NCI-H82 treated with DMSO at 0.1 percent for 48 hours (cell line): Measurements from ENCODE around the gene ADRA2A.

Experiments used
- DNase-seq: peaks from one replicate; lab custom pipeline; 2025; ENCODE audit not compliant: unreplicated experiment; lab: John Stamatoyannopoulos, UW

Gene ADRA2A

GRCh38 chr10:111083222-111084095 lies 6.6 kb downstream of the ADRA2A start:
- DNase-seq = no peak

- no peak for DNase-seq
These were observed 7.8 kb downstream of the ADRA2A start for GRCh38 chr10:111084366-111085255.

GRCh38 chr10:111085690-111086353 lies 9.0 kb downstream of the ADRA2A start:
- no peak for DNase-seq

DNA sequence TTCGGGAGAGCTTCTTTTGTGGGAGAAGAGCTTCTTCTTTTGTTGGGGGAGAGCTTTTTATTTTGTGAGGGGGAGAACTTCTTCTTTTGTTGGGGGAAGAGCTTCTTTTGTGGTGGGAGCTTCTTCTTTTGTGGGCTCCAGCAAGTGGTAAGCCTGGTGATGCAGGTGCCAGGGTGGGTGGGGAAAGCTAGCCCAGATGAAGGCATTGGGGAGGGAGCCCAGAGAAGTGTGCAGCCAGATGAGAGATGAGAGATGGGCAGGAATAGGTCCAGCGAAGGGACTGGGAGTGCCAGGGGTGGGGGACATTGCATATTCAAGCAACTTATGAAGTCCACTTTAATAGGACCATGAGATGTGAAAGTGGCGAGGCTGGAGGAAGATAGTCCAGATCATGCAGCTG lies 9.7 kb downstream of the ADRA2A start:
- DNase-seq = no peak

- no peak for DNase-seq
These were observed 10.5 kb downstream of the ADRA2A start for GRCh38 chr10:111087331-111087756.

GRCh38 chr10:111087968-111088505 lies 11.2 kb downstream of the ADRA2A start:
- DNase-seq = no peak

DNA sequence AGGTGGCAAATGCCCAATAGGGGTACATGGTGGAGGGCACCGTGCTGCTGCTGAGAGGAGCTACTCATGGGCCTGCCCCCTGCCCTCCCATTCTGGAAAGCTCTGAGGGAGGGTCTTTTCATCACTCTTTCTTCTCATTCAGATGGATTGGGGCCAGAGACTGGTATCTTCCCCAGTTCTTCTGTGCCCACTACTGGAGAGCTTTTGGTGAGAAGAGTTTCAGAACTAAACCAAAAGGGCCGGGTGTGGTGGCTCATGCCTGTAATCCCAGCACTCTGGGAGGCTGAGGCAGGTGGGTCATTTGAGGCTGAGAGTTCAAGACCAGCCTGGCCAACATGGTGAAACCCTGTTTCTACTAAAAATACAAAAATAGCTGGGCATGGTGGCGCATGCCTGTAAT lies 12.5 kb downstream of the ADRA2A start:
- no peak for DNase-seq

GRCh38 chr10:111091833-111092232 lies 15.0 kb downstream of the ADRA2A start:
- no peak for DNase-seq

GRCh38 chr10:111093741-111094380 lies 17.0 kb downstream of the ADRA2A start:
- DNase-seq = no peak

- DNase-seq = no peak
These were observed 22.0 kb downstream of the ADRA2A start for GRCh38 chr10:111098679-111099437.

DNA sequence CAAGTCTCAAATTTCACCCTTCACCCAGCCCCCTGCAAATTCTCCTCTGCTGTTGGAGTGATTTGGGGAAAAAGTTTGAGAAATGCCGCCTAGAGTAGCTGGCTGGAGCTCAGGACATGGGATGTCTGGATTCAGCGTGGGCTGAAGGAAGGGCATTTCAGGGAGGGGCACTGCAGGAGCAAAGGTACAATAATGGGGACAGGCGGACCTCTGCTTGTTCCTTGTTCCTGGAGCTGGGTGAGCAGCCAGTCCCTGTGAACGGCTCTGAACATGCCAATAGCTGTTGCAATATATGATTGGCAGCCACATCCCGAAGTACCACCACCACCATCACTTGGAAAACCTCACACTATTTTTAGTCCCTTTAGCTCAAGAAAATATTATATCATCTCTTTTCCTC lies 23.4 kb downstream of the ADRA2A start:
- DNase-seq = no peak

GRCh38 chr10:111101796-111102195 lies 25.0 kb downstream of the ADRA2A start:
- no peak for DNase-seq

GRCh38 chr10:111102359-111102837 lies 25.6 kb downstream of the ADRA2A start:
- no peak for DNase-seq

DNA sequence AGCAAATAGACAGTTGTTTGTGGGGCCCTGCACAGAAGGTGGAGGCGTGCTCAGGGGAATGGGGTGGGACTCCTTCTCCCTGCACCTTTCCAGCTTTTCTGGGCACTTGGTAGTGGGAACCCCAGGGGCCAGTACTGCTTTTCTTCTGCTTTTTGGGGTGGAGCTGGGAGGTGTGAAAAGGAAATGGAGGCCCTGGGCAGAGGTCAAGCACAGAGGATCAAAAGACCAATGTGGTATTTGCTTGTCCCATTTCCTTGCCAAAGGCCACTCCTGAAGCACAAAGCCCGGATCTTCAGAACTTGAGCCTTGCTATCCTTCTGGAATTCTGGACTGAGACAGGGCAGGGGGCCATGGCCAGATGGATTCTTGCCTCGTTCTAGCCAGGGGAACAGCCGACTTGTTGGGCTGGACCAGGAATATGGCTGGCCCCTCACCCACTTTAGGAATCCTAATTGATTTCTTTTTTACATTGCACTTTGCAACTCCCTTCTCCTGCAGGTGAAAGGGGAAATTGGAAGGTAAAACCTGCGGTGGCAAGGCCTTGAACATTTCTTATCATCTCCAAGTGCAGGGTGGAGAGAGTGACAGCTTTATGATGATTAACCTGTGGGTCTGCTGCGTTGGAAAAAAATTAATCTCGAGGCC lies 26.5 kb downstream of the ADRA2A start:
- no peak for DNase-seq

DNA sequence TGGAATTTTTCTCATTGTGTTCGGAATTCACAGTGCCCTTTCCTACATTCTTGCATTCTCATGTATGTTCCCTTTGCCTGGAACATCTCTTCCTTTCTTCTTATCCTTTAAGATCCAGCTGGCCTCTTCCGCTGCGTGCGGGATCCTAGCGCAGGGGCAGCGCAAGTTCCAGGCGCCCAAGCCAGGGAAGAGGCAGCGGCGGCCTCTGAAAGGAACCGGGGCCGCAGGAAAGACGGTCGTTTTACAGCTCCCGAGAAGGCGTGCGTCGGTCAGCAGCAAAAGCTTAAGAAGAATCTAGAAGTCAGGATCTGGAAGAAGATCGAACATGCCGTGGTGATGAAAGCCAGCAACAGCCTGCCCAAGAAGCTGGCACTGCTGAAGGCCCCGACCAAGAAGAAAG lies 28.0 kb downstream of the ADRA2A start:
- DNase-seq = no peak

DNA sequence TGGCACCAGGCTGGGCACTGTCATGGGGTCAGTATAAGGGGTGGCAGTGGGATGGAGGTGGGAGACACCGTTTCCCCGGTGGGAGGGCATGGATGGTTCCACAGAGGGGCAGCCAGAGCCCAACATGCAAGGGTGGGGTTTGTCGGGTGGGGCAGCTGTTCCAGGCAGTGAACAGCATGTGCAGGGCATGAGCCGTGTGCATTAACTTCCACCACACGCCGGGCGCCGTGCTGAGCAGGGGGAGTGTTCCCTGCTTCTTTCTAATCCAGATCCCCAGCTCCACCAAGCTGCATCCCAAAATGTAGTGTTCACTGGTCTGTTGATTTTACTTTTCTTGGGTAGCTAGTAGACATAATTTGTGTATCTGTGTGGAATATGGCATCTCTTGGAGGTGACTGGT lies 29.3 kb downstream of the ADRA2A start:
- DNase-seq = no peak

DNA sequence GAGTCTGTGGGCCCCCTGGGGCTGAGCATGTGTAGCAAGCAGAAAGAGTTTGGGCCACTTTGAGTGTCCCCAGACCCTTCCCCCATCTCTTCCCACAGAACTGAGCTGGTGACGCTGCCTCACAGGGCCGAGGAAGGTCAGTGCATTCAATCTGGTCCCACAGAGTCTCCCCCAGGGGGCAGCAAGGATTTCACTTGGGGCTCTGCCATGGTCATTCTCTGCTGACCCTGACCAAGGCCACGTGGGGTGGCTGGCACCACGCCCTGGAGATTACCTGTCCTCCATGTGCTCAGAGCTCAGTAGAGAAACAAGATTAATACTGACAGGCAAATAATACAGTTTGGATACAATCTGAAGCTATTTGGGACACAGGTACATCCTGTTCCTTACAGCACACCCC lies 30.2 kb downstream of the ADRA2A start:
- no peak for DNase-seq

DNA sequence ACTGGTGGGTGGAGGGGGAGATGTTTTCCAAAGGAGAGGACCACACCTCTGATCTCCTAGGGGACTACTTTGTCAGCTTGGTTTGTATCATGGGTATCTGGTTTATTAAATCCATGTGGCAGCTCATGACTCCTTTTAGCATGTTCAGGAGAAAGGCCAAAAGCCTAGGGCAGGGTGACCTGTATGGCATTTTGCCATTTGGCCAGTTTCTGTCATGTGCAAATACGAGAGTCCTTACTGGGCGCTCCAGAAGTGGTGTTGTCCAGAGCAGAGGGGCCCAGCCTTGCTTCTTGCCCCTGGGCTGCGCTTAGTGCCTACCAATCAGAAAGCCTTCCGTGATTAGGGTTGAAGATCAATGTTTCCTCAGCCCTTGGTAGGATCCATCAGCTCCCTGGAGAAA lies 31.0 kb downstream of the ADRA2A start:
- DNase-seq = no peak

DNA sequence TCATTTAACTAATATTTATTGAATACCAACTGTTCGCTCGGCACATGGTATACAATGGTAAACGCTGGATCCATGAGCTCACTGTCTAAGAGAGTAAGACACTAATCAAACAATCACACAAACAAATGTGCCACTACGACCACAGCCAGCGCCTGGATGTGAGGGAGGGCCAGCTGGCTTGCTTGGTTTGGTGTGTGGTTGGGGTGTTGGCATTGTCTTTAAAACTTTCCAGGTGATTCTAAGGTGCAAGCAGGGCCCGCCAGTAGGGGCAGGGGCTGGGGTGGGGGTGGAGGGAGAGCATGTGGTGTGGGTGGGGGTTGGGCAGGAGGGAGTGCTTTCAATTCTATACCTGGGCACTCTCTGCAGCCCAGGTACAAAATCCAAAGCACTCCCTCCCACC lies 31.6 kb downstream of the ADRA2A start:
- no peak for DNase-seq
